Natural killer cell (primary cell): ENCODE results near the gene SKIL. TPM values are rescaled to one million over a fixed set of nuclear protein-coding genes. Genes with fewer than 3 reads are reported as not detected.
A peak's percentile ranks its signal among the peaks of the same experiment; 100 is the strongest.

Experiments
- ATAC-seq, 3 donors: fragments of 150-1000 bp in 2 of 3; fragments of 200-7000 bp in 1 of 3; cut with Tn5 transposase; 1 replicate in 1 of 3; 2 replicates in 2 of 3; pipeline ENCODE4 v1.10.0; 2021; ENCODE audit warnings: mild to moderate bottlenecking in 2 of 3, moderate library complexity in 2 of 3
- DNase-seq, 2 donors: peaks; one replicate each; pipeline versions ENCODE4 v3.0.0 to v3.0.0-alpha.2; 2013 to 2021; ENCODE audit warnings: mixed read lengths in 1 of 2
- H3K27ac ChIP-seq: one replicate; pipeline ENCODE4 v1.5.1; 2013; ENCODE audit warnings: mild to moderate bottlenecking, low read length
- H3K27me3 ChIP-seq: one replicate; pipeline ENCODE4 v1.6.1; 2013; ENCODE audit warnings: low read length; ENCODE audit not compliant: control insufficient read depth, insufficient read depth
- H3K36me3 ChIP-seq: one replicate; pipeline ENCODE4 v1.6.1; 2013; ENCODE audit warnings: low read length; ENCODE audit not compliant: control insufficient read depth, insufficient read depth
- H3K4me1 ChIP-seq: one replicate; pipeline ENCODE4 v1.6.1; 2013; ENCODE audit warnings: low read length; ENCODE audit not compliant: control insufficient read depth, insufficient read depth
- H3K4me3 ChIP-seq: one replicate; pipeline ENCODE4 v1.5.1; 2013; ENCODE audit warnings: low read length
- H3K9me3 ChIP-seq: one replicate; pipeline ENCODE4 v1.6.1; 2013; ENCODE audit warnings: low read length; ENCODE audit not compliant: control insufficient read depth, insufficient read depth
- H3K27ac Mint-ChIP-seq, 2 donors: one replicate each; pipeline ENCODE4 v1.8.0; 2022; ENCODE audit warnings: mild to moderate bottlenecking in 2 of 2, mixed read lengths in 2 of 2, moderate library complexity in 1 of 2
- H3K27me3 Mint-ChIP-seq, 2 donors: one replicate each; pipeline ENCODE4 v1.8.0; 2022; ENCODE audit warnings: low read depth in 2 of 2, mixed read lengths in 2 of 2
- H3K36me3 Mint-ChIP-seq: one replicate; pipeline ENCODE4 v1.8.0; 2022; ENCODE audit warnings: mixed read lengths
- H3K4me1 Mint-ChIP-seq, 2 donors: one replicate each; pipeline ENCODE4 v1.8.0; 2022; ENCODE audit warnings: mixed read lengths in 2 of 2
- H3K4me3 Mint-ChIP-seq: one replicate; pipeline ENCODE4 v1.8.0; 2022; ENCODE audit warnings: mild to moderate bottlenecking, moderate library complexity, mixed read lengths
- H3K9me3 Mint-ChIP-seq, 2 donors: one replicate each; pipeline ENCODE4 v1.8.0; 2022; ENCODE audit warnings: mixed read lengths in 2 of 2
- CTCF ChIP-seq: fragments of 200-600 bp; IDR thresholded peaks from one replicate; pipeline ENCODE4 v1.8.0; 2022; ENCODE audit warnings: antibody characterized with exemption
- WGBS: methylation state at CpG from one replicate; pipeline ENCODE4 v1.1.7; 2013; ENCODE audit warnings: missing lambda C conversion rate; ENCODE audit not compliant: insufficient coverage; 5-methylcytosine and 5-hydroxymethylcytosine counted together
- intact Hi-C: fragments of 100-400 bp; cut with micrococcal nuclease; formaldehyde crosslinking; loops from one replicate; pipeline ENCODE4 v1.14.2; 2022
- total RNA-seq, 4 donors: library from RNA; stranded (reverse); fragments of 120-200 nt in 1 of 4; gene quantifications; one replicate each; pipeline versions ENCODE4 v1.2.3 to v1.2.4, GENCODE V29; 2013 to 2022

The SKIL gene
- total RNA-seq, 3 donors from 2014 or later (not counting 1 experiment from before 2014, with no cell fraction given) = 85.5 to 156 (median 96.3) TPM

GRCh38 chr3:170355738-170356595 lies 1.5 kb upstream of the SKIL start:
- peak overlapping the region; percentile 99 for H3K27ac ChIP-seq
- Mint-ChIP-seq H3K4me1 (peaks cover 41 to 45% of the 10 kb centered on the region in 2 donors), H3K9me3 (no peaks in the 10 kb centered on the region), H3K27ac (peak overlapping the region; percentile 90 to 94), H3K27me3 (no peaks in the 10 kb centered on the region), H3K4me3 (peak overlapping the region; percentile 91), H3K36me3 (no peaks in the 10 kb centered on the region)
- H3K4me1 ChIP-seq = peaks cover 18% of the 10 kb centered on the region
- no peaks in the 10 kb centered on the region for H3K9me3 ChIP-seq
- ATAC-seq (peak in 1 of 3 donors; percentile 3), DNase-seq (peak in 1 of 2 donors; percentile 75)
- no peaks in the 10 kb centered on the region for H3K36me3 ChIP-seq
- peak overlapping the region; percentile 53 for H3K4me3 ChIP-seq
- intact Hi-C loops = loop anchor here (2.0 to 5.0 kb wide), 3 partner anchors 175 to 583 kb away; partner anchors contain the start of genes EIF5A2, MYNN and PHC3
- WGBS = 15% methylated on average over 20 of the region's 22 CpGs
- H3K27me3 ChIP-seq = no peaks in the 10 kb centered on the region
- no peak for TF ChIP-seq CTCF

- Mint-ChIP-seq H3K27ac (peak overlapping the region; percentile 90 to 94), H3K27me3 (no peaks in the 10 kb centered on the region), H3K36me3 (peaks cover 6% of the 10 kb centered on the region), H3K4me3 (peak overlapping the region; percentile 91), H3K9me3 (no peaks in the 10 kb centered on the region), H3K4me1 (peaks cover 48 to 49% of the 10 kb centered on the region in 2 donors)
- TF ChIP-seq CTCF = no peak
- Histone ChIP-seq H3K4me3 (peak overlapping the region; percentile 53), H3K36me3 (no peaks in the 10 kb centered on the region), H3K27ac (peak overlapping the region; percentile 99), H3K4me1 (peaks cover 18% of the 10 kb centered on the region), H3K27me3 (no peaks in the 10 kb centered on the region), H3K9me3 (no peaks in the 10 kb centered on the region)
- DNase-seq (peak in 1 of 2 donors; percentile 76), ATAC-seq (peak; percentile 40 to 65 (median 57))
- intact Hi-C loops = loop anchor here (1.0 to 5.0 kb wide), 4 partner anchors 133 to 584 kb away; partner anchors contain the start of genes EIF5A2, MYNN and PHC3
- under 1% methylated on average over 58 of the region's 60 CpGs for WGBS
Measured at GRCh38 chr3:170356596-170357175, 829 bp upstream of the SKIL start.

- no peaks in the 10 kb centered on the region for H3K9me3 ChIP-seq
- peak; percentile 21 to 42 (median 25) for ATAC-seq
- H3K27me3 ChIP-seq = no peaks in the 10 kb centered on the region
- Mint-ChIP-seq H3K27me3 (no peaks in the 10 kb centered on the region), H3K4me1 (peaks cover 53 to 56% of the 10 kb centered on the region in 2 donors), H3K4me3 (peak overlapping the region; percentile 95), H3K9me3 (no peaks in the 10 kb centered on the region), H3K36me3 (peaks cover 9% of the 10 kb centered on the region), H3K27ac (peak overlapping the region; percentile 95 to 100)
- H3K4me3 ChIP-seq = peak overlapping the region; percentile 83
- H3K36me3 ChIP-seq = no peaks in the 10 kb centered on the region
- peak; percentile 79 to 85 for DNase-seq
- TF ChIP-seq CTCF = peak; percentile 45
- peak overlapping the region; percentile 99 for H3K27ac ChIP-seq
- H3K4me1 ChIP-seq = peaks cover 18% of the 10 kb centered on the region
- intact Hi-C loops = loop anchor here (2.0 to 5.0 kb wide), 2 partner anchors 48 to 549 kb away; partner anchors contain the start of gene EIF5A2
- 8% methylated on average over 33 of the region's 44 CpGs for WGBS
Measured at GRCh38 chr3:170358042-170359010, 811 bp downstream of the SKIL start.
